Measurements from ENCODE around the gene R3HDM2. TPM values are rescaled to one million over a fixed set of nuclear protein-coding genes. Genes with fewer than 3 reads are reported as not detected.

R3HDM2 gene
- total and polyA plus RNA-seq, 2 donors (not counting 1 experiment from before 2014, with no cell fraction given), result 21.3 to 22.8 TPM

DNA sequence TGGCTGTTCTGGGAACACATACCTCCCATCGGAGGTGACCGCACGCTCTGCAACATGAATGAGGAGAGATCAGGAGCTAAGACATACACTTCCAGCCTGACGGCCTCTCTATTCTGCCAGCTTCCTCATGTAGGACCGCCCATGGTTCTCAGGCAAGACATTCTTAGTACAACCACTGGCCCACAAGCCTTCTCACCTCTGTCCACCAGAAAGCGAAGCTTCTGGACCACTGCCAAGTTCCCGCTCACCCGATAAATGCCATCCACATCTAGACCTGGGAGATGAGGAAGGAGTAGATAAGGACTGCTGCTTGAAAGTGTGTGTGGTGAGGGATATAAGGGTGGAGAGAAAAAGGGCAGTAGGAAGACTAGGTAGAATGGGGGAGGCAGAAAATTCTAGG, 43.6 kb upstream of the R3HDM2 start:
- TF ChIP-seq, protein P1, sequence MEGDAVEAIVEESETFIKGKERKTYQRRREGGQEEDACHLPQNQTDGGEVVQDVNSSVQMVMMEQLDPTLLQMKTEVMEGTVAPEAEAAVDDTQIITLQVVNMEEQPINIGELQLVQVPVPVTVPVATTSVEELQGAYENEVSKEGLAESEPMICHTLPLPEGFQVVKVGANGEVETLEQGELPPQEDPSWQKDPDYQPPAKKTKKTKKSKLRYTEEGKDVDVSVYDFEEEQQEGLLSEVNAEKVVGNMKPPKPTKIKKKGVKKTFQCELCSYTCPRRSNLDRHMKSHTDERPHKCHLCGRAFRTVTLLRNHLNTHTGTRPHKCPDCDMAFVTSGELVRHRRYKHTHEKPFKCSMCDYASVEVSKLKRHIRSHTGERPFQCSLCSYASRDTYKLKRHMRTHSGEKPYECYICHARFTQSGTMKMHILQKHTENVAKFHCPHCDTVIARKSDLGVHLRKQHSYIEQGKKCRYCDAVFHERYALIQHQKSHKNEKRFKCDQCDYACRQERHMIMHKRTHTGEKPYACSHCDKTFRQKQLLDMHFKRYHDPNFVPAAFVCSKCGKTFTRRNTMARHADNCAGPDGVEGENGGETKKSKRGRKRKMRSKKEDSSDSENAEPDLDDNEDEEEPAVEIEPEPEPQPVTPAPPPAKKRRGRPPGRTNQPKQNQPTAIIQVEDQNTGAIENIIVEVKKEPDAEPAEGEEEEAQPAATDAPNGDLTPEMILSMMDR (conservative IDR thresholded peaks at IDR 0.05 in 1 of 2, IDR thresholded peaks at IDR 0.05 in 1 of 2; ENCODE audit: low read depth in 1 of 2, low read length in 2 of 2), result no peak
- TF ChIP-seq EZH2 (IDR thresholded peaks at IDR 0.05; ENCODE audit: low read length, missing control alignments), result no peak
- Histone ChIP-seq H3K4me3 (replicated peaks in 1 of 4; ENCODE audit: control extremely low read depth in 1 of 4, insufficient read depth in 1 of 4, low read depth in 3 of 4, low read length in 4 of 4) (no peak overlapping the region), H4K20me1 (ENCODE audit: control insufficient read depth, extremely low read depth, insufficient read depth, low read length) (no peaks in the 10 kb centered on the region), H3K36me3 (ENCODE audit: control insufficient read depth, insufficient read depth, low read length) (no peaks in the 10 kb centered on the region), H3K27me3 (ENCODE audit: control insufficient read depth, insufficient read depth, low read length) (peaks cover 53% of the 10 kb centered on the region), H3K4me1 (ENCODE audit: control insufficient read depth, extremely low read depth, insufficient read depth, low read length) (no peaks in the 10 kb centered on the region), H3K9ac (ENCODE audit: insufficient read depth, low read length) (no peak overlapping the region), H3K27ac (ENCODE audit: insufficient read depth, low read length) (no peak overlapping the region), H3K4me2 (ENCODE audit: extremely low read depth, insufficient read depth, low read length) (no peak overlapping the region), H3K79me2 (ENCODE audit: control insufficient read depth, insufficient read depth, low read length) (no peaks in the 10 kb centered on the region), H3K9me3 (ENCODE audit: control insufficient read depth, insufficient read depth, low read depth, low read length) (no peaks in the 10 kb centered on the region), H2AFZ (ENCODE audit: low read length) (no peak overlapping the region)
- DNase-seq (ENCODE audit: low read depth in 2 of 2), result no peak

DNA sequence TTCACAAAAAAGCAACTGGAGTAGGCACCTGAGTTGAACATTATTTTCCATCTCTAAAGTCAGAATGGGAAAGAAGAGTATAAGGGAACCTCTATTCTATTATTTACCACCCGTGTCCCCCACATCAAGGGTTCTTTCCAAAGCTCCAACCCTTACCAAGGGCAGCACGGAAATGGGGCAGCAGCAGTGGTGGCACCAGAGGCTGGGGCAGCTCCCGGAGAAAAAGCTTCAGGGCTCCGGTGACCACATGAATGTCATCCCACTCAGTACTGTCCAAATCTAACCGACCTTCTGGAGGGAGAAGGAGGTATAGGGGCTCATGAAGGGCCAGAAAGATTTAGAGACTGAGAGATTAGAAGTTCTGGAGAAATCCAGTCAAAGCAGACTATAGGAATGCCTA, 43.0 kb upstream of the R3HDM2 start:
- H3K27me3 ChIP-seq (ENCODE audit: control insufficient read depth, insufficient read depth, low read length), result peaks cover 55% of the 10 kb centered on the region
- DNase-seq (ENCODE audit: low read depth in 2 of 2), result no peak
- no peak overlapping the region for H3K27ac ChIP-seq (ENCODE audit: insufficient read depth, low read length)
- no peaks in the 10 kb centered on the region for H3K4me1 ChIP-seq (ENCODE audit: control insufficient read depth, extremely low read depth, insufficient read depth, low read length)
- H3K4me2 ChIP-seq (ENCODE audit: extremely low read depth, insufficient read depth, low read length), result no peak overlapping the region
- TF ChIP-seq, protein P1 (conservative IDR thresholded peaks at IDR 0.05 in 1 of 2, IDR thresholded peaks at IDR 0.05 in 1 of 2; ENCODE audit: low read depth in 1 of 2, low read length in 2 of 2), result no peak
- no peak for TF ChIP-seq EZH2 (IDR thresholded peaks at IDR 0.05; ENCODE audit: low read length, missing control alignments)
- H3K4me3 ChIP-seq (replicated peaks in 1 of 4; ENCODE audit: control extremely low read depth in 1 of 4, insufficient read depth in 1 of 4, low read depth in 3 of 4, low read length in 4 of 4), result no peak overlapping the region
- no peaks in the 10 kb centered on the region for H3K9me3 ChIP-seq (ENCODE audit: control insufficient read depth, insufficient read depth, low read depth, low read length)
- no peaks in the 10 kb centered on the region for H4K20me1 ChIP-seq (ENCODE audit: control insufficient read depth, extremely low read depth, insufficient read depth, low read length)
- no peak overlapping the region for H3K9ac ChIP-seq (ENCODE audit: insufficient read depth, low read length)
- no peaks in the 10 kb centered on the region for H3K79me2 ChIP-seq (ENCODE audit: control insufficient read depth, insufficient read depth, low read length)
- no peak overlapping the region for H2AFZ ChIP-seq (ENCODE audit: low read length)
- H3K36me3 ChIP-seq (ENCODE audit: control insufficient read depth, insufficient read depth, low read length), result no peaks in the 10 kb centered on the region

DNA sequence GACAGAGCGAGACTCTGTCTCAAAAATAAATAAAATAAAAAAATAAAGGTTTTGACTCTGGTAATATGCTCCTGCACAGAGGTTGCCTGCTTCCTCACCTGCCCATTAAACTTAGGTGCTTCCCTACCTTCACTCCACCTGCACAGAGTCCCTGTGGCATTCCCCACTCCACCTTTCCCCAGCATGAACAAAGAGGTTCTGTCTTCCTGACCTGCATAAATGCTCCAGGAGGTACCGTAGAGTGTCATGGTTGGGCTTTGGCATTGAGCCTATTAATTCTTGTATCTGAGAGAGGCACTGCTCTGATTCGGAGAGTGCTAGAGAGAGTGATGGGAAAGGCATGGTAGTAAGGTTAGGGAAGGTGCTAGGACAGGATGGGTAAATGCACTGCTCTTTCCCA, 42.5 kb upstream of the R3HDM2 start:
- H3K9me3 ChIP-seq (ENCODE audit: control insufficient read depth, insufficient read depth, low read depth, low read length), result no peaks in the 10 kb centered on the region
- no peak overlapping the region for H3K27ac ChIP-seq (ENCODE audit: insufficient read depth, low read length)
- peaks cover 55% of the 10 kb centered on the region for H3K27me3 ChIP-seq (ENCODE audit: control insufficient read depth, insufficient read depth, low read length)
- H3K79me2 ChIP-seq (ENCODE audit: control insufficient read depth, insufficient read depth, low read length), result no peaks in the 10 kb centered on the region
- H3K9ac ChIP-seq (ENCODE audit: insufficient read depth, low read length), result no peak overlapping the region
- H4K20me1 ChIP-seq (ENCODE audit: control insufficient read depth, extremely low read depth, insufficient read depth, low read length), result no peaks in the 10 kb centered on the region
- no peaks in the 10 kb centered on the region for H3K4me1 ChIP-seq (ENCODE audit: control insufficient read depth, extremely low read depth, insufficient read depth, low read length)
- H3K36me3 ChIP-seq (ENCODE audit: control insufficient read depth, insufficient read depth, low read length), result no peaks in the 10 kb centered on the region
- no peak overlapping the region for H3K4me3 ChIP-seq (replicated peaks in 1 of 4; ENCODE audit: control extremely low read depth in 1 of 4, insufficient read depth in 1 of 4, low read depth in 3 of 4, low read length in 4 of 4)
- H3K4me2 ChIP-seq (ENCODE audit: extremely low read depth, insufficient read depth, low read length), result no peak overlapping the region
- TF ChIP-seq EZH2 (IDR thresholded peaks at IDR 0.05; ENCODE audit: low read length, missing control alignments), result no peak
- TF ChIP-seq, protein P1 (conservative IDR thresholded peaks at IDR 0.05 in 1 of 2, IDR thresholded peaks at IDR 0.05 in 1 of 2; ENCODE audit: low read depth in 1 of 2, low read length in 2 of 2), result no peak
- no peak overlapping the region for H2AFZ ChIP-seq (ENCODE audit: low read length)
- no peak for DNase-seq (ENCODE audit: low read depth in 2 of 2)

Data from fibroblast of lung (primary cell).